NT2/D1 (cell line): Measurements from ENCODE around the gene PADI4.

Source experiments
- DNase-seq: peaks from one replicate; pipeline ENCODE4 v3.0.0-alpha.2; 2011; ENCODE audit warnings: low read depth, low spot score
- H3K27me3 ChIP-seq: 2 replicates; pipeline ENCODE4 v1.6.0; 2011; ENCODE audit warnings: mild to moderate bottlenecking; ENCODE audit not compliant: insufficient read length, insufficient read depth
- H3K36me3 ChIP-seq: 2 replicates; pipeline ENCODE4 v1.6.1; 2011; ENCODE audit warnings: mild to moderate bottlenecking, low read length, mixed read lengths; ENCODE audit not compliant: insufficient read depth, insufficient read length
- H3K4me1 ChIP-seq: 2 replicates; pipeline ENCODE4 v1.5.1; 2011; ENCODE audit not compliant: insufficient read depth, insufficient read length
- H3K4me3 ChIP-seq: 2 replicates; pipeline ENCODE4 v1.5.1; 2011; ENCODE audit warnings: low read depth; ENCODE audit not compliant: insufficient read length
- H3K9ac ChIP-seq: 2 replicates; pipeline ENCODE4 v1.6.0; 2011; ENCODE audit warnings: low read depth; ENCODE audit not compliant: insufficient read length
- H3K9me3 ChIP-seq: 2 replicates; pipeline ENCODE4 v1.5.1; 2011; ENCODE audit warnings: mild to moderate bottlenecking, low read length; ENCODE audit not compliant: insufficient read depth
- SUZ12 ChIP-seq: IDR thresholded peaks from 2 replicates; pipeline ENCODE4 v1.6.1; 2011; ENCODE audit not compliant: insufficient read length, insufficient read depth; ENCODE audit errors: extremely low read depth
- YY1 ChIP-seq: IDR thresholded peaks from 2 replicates; pipeline ENCODE4 v1.6.1; 2011; ENCODE audit not compliant: insufficient read length, insufficient read depth
- ZNF274 ChIP-seq: IDR thresholded peaks from 2 replicates; pipeline ENCODE4 v1.6.1; 2011; ENCODE audit warnings: mild to moderate bottlenecking, low read depth, low read length

Gene PADI4

GRCh38 chr1:17265162-17265561 is 42.8 kb upstream of the PADI4 start:
- no peak for TF ChIP-seq ZNF274
- TF ChIP-seq YY1 = no peak
- no peak for TF ChIP-seq SUZ12

GRCh38 chr1:17265950-17266349 is 42.0 kb upstream of the PADI4 start:
- no peak overlapping the region for H3K4me3 ChIP-seq
- peaks cover 6% of the 10 kb centered on the region; the same call in 1 of the 2 replicates for H3K9me3 ChIP-seq
- TF ChIP-seq YY1 = no peak
- no peak for TF ChIP-seq SUZ12
- TF ChIP-seq ZNF274 = no peak
- H3K36me3 ChIP-seq = no peaks in the 10 kb centered on the region
- H3K9ac ChIP-seq = no peak overlapping the region
- no peak for DNase-seq
- H3K27me3 ChIP-seq = no peaks in the 10 kb centered on the region
- H3K4me1 ChIP-seq = peaks cover 2% of the 10 kb centered on the region

More at GRCh38 chr1:17265162-17265561, 42.8 kb upstream of the PADI4 start:
- Histone ChIP-seq H3K4me1 (peaks cover 2% of the 10 kb centered on the region), H3K9me3 (peaks cover 6% of the 10 kb centered on the region; the same call in 1 of the 2 replicates), H3K27me3 (no peaks in the 10 kb centered on the region), H3K9ac (no peak overlapping the region), H3K4me3 (no peak overlapping the region), H3K36me3 (no peaks in the 10 kb centered on the region)
- DNase-seq = no peak

- Histone ChIP-seq H3K36me3 (no peaks in the 10 kb centered on the region), H3K4me1 (peaks cover 1% of the 10 kb centered on the region), H3K9me3 (no peaks in the 10 kb centered on the region), H3K9ac (no peak overlapping the region), H3K27me3 (no peaks in the 10 kb centered on the region), H3K4me3 (no peak overlapping the region)
- no peak for TF ChIP-seq YY1
- TF ChIP-seq SUZ12 = no peak
- no peak for TF ChIP-seq ZNF274
- DNase-seq = no peak
Measured at GRCh38 chr1:17270891-17271765, 36.9 kb upstream of the PADI4 start.

- H3K4me1 ChIP-seq = peaks cover 4% of the 10 kb centered on the region
- H3K9ac ChIP-seq = no peak overlapping the region
- TF ChIP-seq SUZ12 = no peak
- DNase-seq = no peak
- H3K9me3 ChIP-seq = no peaks in the 10 kb centered on the region
- H3K4me3 ChIP-seq = no peak overlapping the region
- H3K36me3 ChIP-seq = no peaks in the 10 kb centered on the region
- no peaks in the 10 kb centered on the region for H3K27me3 ChIP-seq
Measured at GRCh38 chr1:17272066-17272465, 35.9 kb upstream of the PADI4 start.

GRCh38 chr1:17272646-17273045 is 35.4 kb upstream of the PADI4 start:
- no peak for DNase-seq
- TF ChIP-seq ZNF274 (no peak), SUZ12 (no peak), YY1 (no peak)
- no peaks in the 10 kb centered on the region for H3K36me3 ChIP-seq

GRCh38 chr1:17273096-17273495 is 34.9 kb upstream of the PADI4 start:
- Histone ChIP-seq H3K36me3 (no peaks in the 10 kb centered on the region), H3K4me3 (no peak overlapping the region), H3K27me3 (no peaks in the 10 kb centered on the region), H3K9ac (no peak overlapping the region), H3K4me1 (peaks cover 4% of the 10 kb centered on the region), H3K9me3 (no peaks in the 10 kb centered on the region)
- TF ChIP-seq ZNF274 = no peak
- TF ChIP-seq YY1 = no peak
- no peak for TF ChIP-seq SUZ12
- DNase-seq = no peak

More at GRCh38 chr1:17272646-17273045, 35.4 kb upstream of the PADI4 start:
- H3K9me3 ChIP-seq = no peaks in the 10 kb centered on the region
- H3K4me3 ChIP-seq = no peak overlapping the region
- H3K9ac ChIP-seq = no peak overlapping the region
- H3K27me3 ChIP-seq = no peaks in the 10 kb centered on the region
- H3K4me1 ChIP-seq = peaks cover 4% of the 10 kb centered on the region

GRCh38 chr1:17274186-17275170 is 33.5 kb upstream of the PADI4 start:
- H3K9ac ChIP-seq = no peak overlapping the region
- H3K27me3 ChIP-seq = no peaks in the 10 kb centered on the region
- peak; percentile 32 for DNase-seq
- H3K4me1 ChIP-seq = peaks cover 4% of the 10 kb centered on the region
- no peaks in the 10 kb centered on the region for H3K36me3 ChIP-seq
- no peak overlapping the region for H3K4me3 ChIP-seq
- H3K9me3 ChIP-seq = no peaks in the 10 kb centered on the region
- no peak for TF ChIP-seq ZNF274
- TF ChIP-seq SUZ12 = no peak
- no peak for TF ChIP-seq YY1
